ENCODE results near the gene AFAP1. TPM values are rescaled to one million over a fixed set of nuclear protein-coding genes. Genes with fewer than 3 reads are reported as not detected.

The AFAP1 gene
- total and polyA plus RNA-seq, 2 of the 4 experiments (the other 2 are of a cell fraction): 48.2 to 80.9 TPM

- H2BK15ac ChIP-seq (ENCODE audit: low read depth, low read length): no peak overlapping the region
- H3K4ac ChIP-seq (ENCODE audit: low read depth, low read length): no peak overlapping the region
- WGBS, 2 experiments (ENCODE audit: extremely low coverage in 2 of 2, insufficient read length in 1 of 2): 100% methylated on average over 4 of the region's 18 CpGs; no CpG with 5 or more reads in 1 of the 2 experiments
- no peak overlapping the region for H3K9ac ChIP-seq (ENCODE audit: low read depth, low read length)
- ATAC-seq (ENCODE audit: low read depth): no peak
- no peak overlapping the region for H3K23ac ChIP-seq (ENCODE audit: low read depth, low read length)
- POLR2A ChIA-PET (ENCODE audit: unreplicated experiment): no interaction called here
- dilution Hi-C loops (cut with HindIII; ENCODE audit: low sequenced_read_pairs, unreplicated experiment): no loop called here
- no peak overlapping the region for H2AFZ ChIP-seq (replicated peaks; ENCODE audit: low read length, poor library complexity)
- DNase-seq: no peak
- intact Hi-C loops (cut with micrococcal nuclease): no loop called here
- H2AK5ac ChIP-seq (ENCODE audit: low read depth, low read length): no peak overlapping the region
- no peak overlapping the region for H3K14ac ChIP-seq (replicated peaks; ENCODE audit: low read depth, low read length)
- no peaks in the 10 kb centered on the region for H3K36me3 ChIP-seq (ENCODE audit: control insufficient read depth, insufficient read depth, low read length)
- in situ Hi-C loops (cut with MboI; ENCODE audit: low sequenced_read_pairs): no loop called here
- H2AK9ac ChIP-seq (replicated peaks; ENCODE audit: low read depth, low read length, poor library complexity): no peak overlapping the region
- H3K9me1 ChIP-seq (ENCODE audit: insufficient read depth, low read length): no peaks in the 10 kb centered on the region
- H3K79me1 ChIP-seq (ENCODE audit: low read depth in 1 of 2, low read length in 2 of 2): no peaks in the 10 kb centered on the region
- H3K4me1 ChIP-seq (ENCODE audit: control insufficient read depth, insufficient read depth, low read length): no peaks in the 10 kb centered on the region
- no peak overlapping the region for H4K5ac ChIP-seq (ENCODE audit: low read depth, low read length)
- CTCF ChIA-PET: interaction anchor here (1.0 kb wide), 1 partner anchor 22 kb away, joined by 4 read pairs; no protein-coding TSS in a partner anchor
- H3K18ac ChIP-seq (ENCODE audit: low read depth, low read length): no peak overlapping the region
- H3K27ac ChIP-seq (ENCODE audit: insufficient read depth, low read length): no peak overlapping the region
- no peak overlapping the region for H4K91ac ChIP-seq (ENCODE audit: insufficient read depth, low read depth, low read length)
- TF ChIP-seq MAFK (IDR thresholded peaks at IDR 0.05; ENCODE audit: low read depth, low read length): no peak
- no peak for TF ChIP-seq ELK1 (IDR thresholded peaks at IDR 0.05; ENCODE audit: borderline replicate concordance, low read depth, low read length)
- no peak for TF ChIP-seq USF2 (IDR thresholded peaks at IDR 0.05; ENCODE audit: low read depth, low read length)
- no peak for TF ChIP-seq BHLHE40 (IDR thresholded peaks at IDR 0.05; ENCODE audit: low read depth, low read length)
- no peak for TF ChIP-seq RCOR1 (IDR thresholded peaks at IDR 0.05; ENCODE audit: insufficient replicate concordance, low read length)
- TF ChIP-seq SMC3 (IDR thresholded peaks at IDR 0.05; ENCODE audit: low read depth, low read length): no peak
- TF ChIP-seq FOS (IDR thresholded peaks at IDR 0.05; ENCODE audit: low read depth, low read length): no peak
- no peak for TF ChIP-seq MXI1 (IDR thresholded peaks at IDR 0.05; ENCODE audit: borderline replicate concordance, low read depth, low read length)
- no peak for TF ChIP-seq NFE2L2 (IDR thresholded peaks at IDR 0.05; ENCODE audit: low read depth, low read length)
- no peak for TF ChIP-seq CTCF (conservative IDR thresholded peaks at IDR 0.05; ENCODE audit: low read depth, low read length)
- TF ChIP-seq MAZ (IDR thresholded peaks at IDR 0.05; ENCODE audit: borderline replicate concordance, low read depth, low read length): no peak
- no peak for TF ChIP-seq CHD1 (IDR thresholded peaks at IDR 0.05; ENCODE audit: low read depth, low read length)
- H3K4me2 ChIP-seq (ENCODE audit: low read depth, low read length): no peak overlapping the region
- H4K20me1 ChIP-seq (ENCODE audit: insufficient read depth, low read length): no peaks in the 10 kb centered on the region
- H3K27me3 ChIP-seq (ENCODE audit: control insufficient read depth, insufficient read depth, low read length): no peaks in the 10 kb centered on the region; the same call in 1 of the 2 replicates
- no peak overlapping the region for H2BK5ac ChIP-seq (ENCODE audit: low read depth, low read length, poor library complexity, severe bottlenecking)
- no peak overlapping the region for H4K8ac ChIP-seq (ENCODE audit: low read depth in 2 of 2, low read length in 2 of 2)
- no peak overlapping the region for H3K4me3 ChIP-seq (ENCODE audit: insufficient read depth, low read depth, low read length)
- no peak overlapping the region for H2BK120ac ChIP-seq (ENCODE audit: low read depth, low read length)
- no peaks in the 10 kb centered on the region for H3K9me3 ChIP-seq (ENCODE audit: control insufficient read depth, insufficient read depth, low read length)
- no peak overlapping the region for H2BK20ac ChIP-seq (ENCODE audit: low read depth, low read length)
- BruUV-seq (replicated peaks): no TSS peak
- no peak overlapping the region for H3K56ac ChIP-seq (ENCODE audit: extremely low read depth, insufficient read depth, low read length)
Observed at GRCh38 chr4:7741946-7742806, 197.5 kb downstream of the AFAP1 start.

Data from IMR-90 (cell line).